GM18951 (cell line): ENCODE measurements around the gene LYST.
"Not testable (repeated sequence)": the region's sequence is repeated elsewhere in the genome, so short reads cannot be mapped to it uniquely, and the experiment has no call there.

Source experiments
- POLR2A ChIP-seq: IDR thresholded peaks from 4 replicates; pipeline ENCODE4 v1.6.1; 2011; ENCODE audit warnings: mild to moderate bottlenecking; ENCODE audit not compliant: insufficient read length, insufficient read depth; ENCODE audit errors: extremely low read depth
- in situ Hi-C: fragments of 300-500 bp; cut with MboI; formaldehyde crosslinking; loops from one replicate; pipeline ENCODE4 v1.12.0; 2022; ENCODE audit warnings: low sequenced_read_pairs, mixed read lengths, inconsistent platforms; ENCODE audit not compliant: unreplicated experiment

Gene LYST

DNA sequence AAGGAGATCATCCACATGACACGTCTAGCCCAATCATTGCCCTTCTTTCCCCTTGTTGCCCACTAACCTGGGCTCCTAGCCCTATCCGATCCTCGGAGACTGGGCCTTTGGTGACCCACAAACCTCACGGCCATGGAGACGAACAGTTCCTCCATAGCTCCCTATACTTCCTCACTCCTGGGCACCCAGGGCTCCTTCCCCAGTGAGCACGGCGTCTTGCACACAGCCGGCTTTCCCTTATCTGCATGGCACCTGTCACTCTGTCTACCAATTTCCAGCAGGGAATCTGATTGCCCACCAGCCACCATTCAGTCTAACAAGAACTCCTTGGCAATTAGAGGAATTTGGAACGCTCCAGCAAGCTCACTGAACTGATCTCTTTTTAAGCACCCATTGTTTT, 220.2 kb downstream of the LYST start:
- in situ Hi-C loops, result no loop called here
- no peak for TF ChIP-seq POLR2A

- in situ Hi-C loops, result no loop called here
- TF ChIP-seq POLR2A, result no peak
Observed at GRCh38 chr1:235644693-235645305, 221.9 kb downstream of the LYST start.

- TF ChIP-seq POLR2A, result no peak
- in situ Hi-C loops, result no loop called here
Observed at GRCh38 chr1:235643837-235644692, 222.6 kb downstream of the LYST start.

- TF ChIP-seq POLR2A, result no peak
- in situ Hi-C loops, result no loop called here
Observed at GRCh38 chr1:235642943-235643371, 223.7 kb downstream of the LYST start.

- no peak for TF ChIP-seq POLR2A
- in situ Hi-C loops, result no loop called here
Observed at GRCh38 chr1:235642011-235642942, 224.4 kb downstream of the LYST start.

GRCh38 chr1:235640580-235640979, 226.1 kb downstream of the LYST start:
- TF ChIP-seq POLR2A, result no peak
- in situ Hi-C loops, result no loop called here

DNA sequence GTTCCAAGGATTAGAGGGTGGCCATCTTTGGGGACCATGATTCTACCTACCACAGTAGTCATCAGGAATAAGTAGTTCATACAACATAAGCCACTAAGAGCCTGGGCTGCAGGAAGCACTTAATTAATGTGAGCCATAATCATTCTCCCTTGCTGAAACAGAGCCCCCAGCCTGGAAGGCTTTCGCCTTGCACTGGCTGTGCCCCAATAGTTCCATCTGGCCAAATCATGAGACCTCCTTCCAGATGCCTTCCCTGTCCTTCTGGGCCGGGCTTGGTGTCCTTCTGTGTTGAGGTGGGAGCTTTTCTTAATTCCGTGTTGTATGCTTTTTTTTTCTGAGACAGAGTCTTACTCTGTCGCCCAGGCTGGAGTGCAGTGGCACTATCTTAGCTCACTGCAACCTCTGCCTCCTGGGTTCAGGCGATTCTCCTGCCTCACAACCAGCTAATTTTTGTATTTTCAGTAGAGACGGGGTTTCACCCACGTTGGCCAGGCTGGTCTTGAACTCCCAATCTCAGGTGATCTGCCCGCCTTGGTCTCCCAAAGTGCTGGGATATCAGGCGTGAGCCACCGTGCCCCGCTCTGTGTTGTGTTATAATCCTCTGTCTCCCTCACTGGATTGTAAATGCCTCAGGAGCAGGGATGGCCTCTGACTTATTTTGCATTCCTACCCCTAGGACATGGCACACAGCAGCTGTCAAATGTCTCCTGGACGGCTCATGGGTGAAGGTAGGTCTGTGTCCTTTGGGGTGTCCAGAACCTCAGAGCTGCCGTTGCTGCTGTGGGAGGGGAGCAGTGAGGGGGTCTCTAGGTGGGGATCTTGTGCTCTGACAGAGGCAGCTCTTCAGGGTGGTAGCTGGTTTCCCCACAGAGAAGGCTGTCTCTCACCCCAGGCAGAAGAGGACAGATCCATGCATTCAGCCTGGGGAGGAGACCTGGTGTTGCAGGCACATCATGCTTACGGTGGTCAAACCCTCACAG, 227.2 kb downstream of the LYST start:
- TF ChIP-seq POLR2A, result no peak
- in situ Hi-C loops, result no loop called here

- in situ Hi-C loops, result not testable (repeated sequence)
Observed at GRCh38 chr1:235638612-235639011, 228.1 kb downstream of the LYST start.

DNA sequence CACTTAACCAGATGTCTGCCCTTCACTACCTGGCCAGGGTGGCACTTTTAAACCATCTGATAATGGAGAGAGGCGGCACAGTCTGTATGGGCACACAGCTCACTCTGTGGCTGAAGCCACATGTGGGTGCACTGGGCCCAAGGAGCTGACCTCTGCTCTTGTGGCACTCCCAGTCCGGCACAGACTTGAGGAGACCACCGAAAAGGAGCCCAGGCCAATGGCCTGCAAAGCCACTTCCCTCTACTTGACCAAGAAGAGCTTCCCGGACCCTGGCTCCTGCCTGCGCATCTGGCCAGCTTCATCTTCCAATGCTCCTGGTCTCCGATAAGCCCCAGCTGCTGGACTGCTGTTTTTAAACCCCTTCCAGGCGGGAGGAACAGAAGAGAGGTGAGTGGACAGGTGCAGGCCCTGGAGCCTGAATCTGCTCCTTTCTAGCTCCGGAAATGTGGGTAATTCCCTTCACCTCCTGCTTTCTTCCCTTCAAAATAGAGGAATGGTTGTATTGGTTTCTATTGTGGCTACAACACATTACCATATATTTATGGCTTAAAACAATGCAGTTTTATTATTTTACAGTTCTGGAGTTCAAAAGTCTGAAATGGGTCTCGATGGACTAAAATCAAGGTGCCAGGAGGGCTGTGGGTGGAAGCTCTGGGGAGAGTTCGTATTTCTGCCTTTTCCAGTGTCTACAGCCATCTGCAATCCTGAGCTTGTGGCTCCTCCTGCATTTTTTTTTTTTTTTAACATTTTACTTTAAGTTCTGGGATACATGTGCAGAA, 228.8 kb downstream of the LYST start:
- no peak for TF ChIP-seq POLR2A
- in situ Hi-C loops, result no loop called here

DNA sequence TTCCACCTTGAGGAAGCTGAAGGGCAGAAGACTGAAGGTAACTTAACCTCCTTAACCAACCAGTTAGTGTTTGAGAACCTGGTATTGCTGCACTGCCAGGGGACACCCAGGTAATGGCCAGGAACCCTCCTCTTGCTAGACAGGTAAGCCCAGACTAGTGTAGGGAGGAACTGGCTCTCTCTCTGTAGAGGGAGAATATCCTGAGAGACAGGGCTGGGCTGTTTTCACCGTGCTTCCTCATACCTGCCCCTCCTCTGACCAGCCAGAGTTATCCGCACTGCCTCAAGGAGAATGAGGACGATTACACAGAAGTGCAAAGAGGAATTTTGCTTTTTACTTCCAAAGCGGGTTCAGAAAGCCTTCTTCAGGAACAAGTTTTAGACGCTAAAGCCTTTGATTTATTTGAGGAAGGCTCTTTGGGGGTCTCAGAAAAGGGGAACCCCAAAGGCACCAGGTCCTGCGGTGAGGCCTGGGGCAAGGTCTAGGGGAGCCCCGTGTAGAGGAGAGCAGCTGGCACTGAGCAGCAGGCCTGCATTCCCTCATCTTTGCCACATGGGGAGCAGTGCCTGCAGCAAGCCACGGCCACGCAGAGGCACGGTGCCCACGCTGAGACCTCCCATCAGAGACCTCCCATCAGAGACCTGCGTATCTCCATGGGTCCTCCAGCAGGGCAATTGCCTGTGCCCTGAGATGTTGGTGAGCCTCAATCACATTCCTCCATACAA, 230.6 kb downstream of the LYST start:
- TF ChIP-seq POLR2A, result no peak
- in situ Hi-C loops, result no loop called here
